SK-N-SH treated with all-trans-retinoic acid at 6 μM for 48 hours (cell line): Measurements from ENCODE around the gene GREB1L.

Source experiments
- ATAC-seq: fragments of 200-7000 bp; cut with Tn5 transposase; 3 replicates; pipeline ENCODE4 v1.9.1; 2020; ENCODE audit warnings: mild to moderate bottlenecking, moderate library complexity
- ARNTL ChIP-seq: fragments of 450-650 bp; formaldehyde crosslinking; IDR thresholded peaks from 2 replicates; pipeline ENCODE4 v1.5.0; 2020; ENCODE audit warnings: low read depth, mild to moderate bottlenecking, moderate library complexity, borderline replicate concordance
- BACH2 ChIP-seq: fragments of 250-450 bp; sonication (Bioruptor Pico); IDR thresholded peaks from 2 replicates; pipeline ENCODE4 v1.9.0; 2021; ENCODE audit warnings: mild to moderate bottlenecking, borderline replicate concordance
- CSDC2 ChIP-seq: fragments of 250-450 bp; sonication (Bioruptor Pico); IDR thresholded peaks from 2 replicates; pipeline ENCODE4 v1.5.0; 2020; ENCODE audit warnings: mild to moderate bottlenecking, moderate library complexity
- ESRRG ChIP-seq: fragments of 250-450 bp; sonication (Bioruptor Pico); IDR thresholded peaks from 2 replicates; pipeline ENCODE4 v1.6.1; 2021; ENCODE audit warnings: mild to moderate bottlenecking
- GLIS3 ChIP-seq: fragments of 250-450 bp; sonication (Bioruptor Pico); IDR thresholded peaks from 2 replicates; pipeline ENCODE4 v1.5.0; 2020; ENCODE audit warnings: mild to moderate bottlenecking, moderate library complexity
- ISL1 ChIP-seq: fragments of 250-450 bp; sonication (Bioruptor Pico); IDR thresholded peaks from 2 replicates; pipeline ENCODE4 v2.1.2; 2022; ENCODE audit warnings: mild to moderate bottlenecking, moderate library complexity
- OSR1 ChIP-seq: fragments of 250-450 bp; sonication (Bioruptor Pico); IDR thresholded peaks from 2 replicates; pipeline ENCODE4 v1.8.0; 2022; ENCODE audit warnings: moderate library complexity, mild to moderate bottlenecking, inconsistent platforms
- PPARA ChIP-seq: fragments of 250-450 bp; sonication (Bioruptor Pico); IDR thresholded peaks from 2 replicates; pipeline ENCODE4 v1.5.0; 2020; ENCODE audit warnings: mild to moderate bottlenecking, borderline replicate concordance
- RARB ChIP-seq: fragments of 250-450 bp; sonication (Bioruptor Pico); IDR thresholded peaks from 2 replicates; pipeline ENCODE4 v1.8.0; 2021; ENCODE audit warnings: mild to moderate bottlenecking, moderate library complexity
- SNAI2 ChIP-seq: fragments of 250-450 bp; sonication (Bioruptor Pico); IDR thresholded peaks from 2 replicates; pipeline ENCODE4 v1.5.0; 2020; ENCODE audit warnings: mild to moderate bottlenecking, moderate library complexity
- TCF4 ChIP-seq: fragments of 250-450 bp; sonication (Bioruptor Pico); IDR thresholded peaks from 2 replicates; pipeline ENCODE4 v1.8.0; 2021; ENCODE audit warnings: mild to moderate bottlenecking, moderate library complexity, borderline replicate concordance
- TOX ChIP-seq: fragments of 250-450 bp; sonication (Bioruptor Pico); IDR thresholded peaks from 2 replicates; pipeline ENCODE4 v1.8.0; 2021; ENCODE audit warnings: mild to moderate bottlenecking, moderate library complexity, borderline replicate concordance
- ZC3H10 ChIP-seq: fragments of 250-450 bp; sonication (Bioruptor Pico); IDR thresholded peaks from 2 replicates; pipeline ENCODE4 v1.5.1; 2021; ENCODE audit warnings: mild to moderate bottlenecking, moderate library complexity
- ZFP3 ChIP-seq: fragments of 250-450 bp; sonication (Bioruptor Pico); IDR thresholded peaks from 2 replicates; pipeline ENCODE4 v1.5.0; 2020; ENCODE audit warnings: mild to moderate bottlenecking, moderate library complexity
- ZFP30 ChIP-seq: fragments of 450-650 bp; formaldehyde crosslinking; IDR thresholded peaks from 2 replicates; pipeline ENCODE4 v1.5.0; 2022; ENCODE audit warnings: mild to moderate bottlenecking, moderate library complexity
- ZNF565 ChIP-seq: fragments of 450-650 bp; formaldehyde crosslinking; conservative IDR thresholded peaks from 2 replicates; pipeline ENCODE4 v1.5.0; 2020; ENCODE audit warnings: low read depth, mild to moderate bottlenecking, moderate library complexity
- ZNF70 ChIP-seq: fragments of 450-650 bp; formaldehyde crosslinking; IDR thresholded peaks from 2 replicates; pipeline ENCODE4 v1.5.0; 2020; ENCODE audit warnings: mild to moderate bottlenecking, moderate library complexity
- TF ChIP-seq, protein P1 (sequence below): fragments of 250-450 bp; sonication (Bioruptor Pico); IDR thresholded peaks from 2 replicates; pipeline ENCODE4 v1.8.0; 2020; ENCODE audit warnings: mild to moderate bottlenecking, moderate library complexity, borderline replicate concordance
- TF ChIP-seq, protein P2 (sequence below): fragments of 250-450 bp; sonication (Bioruptor Pico); IDR thresholded peaks from 2 replicates; pipeline ENCODE4 v1.5.1; 2021; ENCODE audit warnings: mild to moderate bottlenecking, moderate library complexity
- TF ChIP-seq, protein P3 (sequence below): fragments of 250-450 bp; sonication (Bioruptor Pico); IDR thresholded peaks from 2 replicates; pipeline ENCODE4 v1.5.0; 2020; ENCODE audit warnings: mild to moderate bottlenecking, moderate library complexity
- TF ChIP-seq, protein P4 (sequence below): fragments of 250-450 bp; sonication (Bioruptor Pico); IDR thresholded peaks from 2 replicates; pipeline ENCODE4 v1.8.0; 2021; ENCODE audit warnings: low read depth, mild to moderate bottlenecking, moderate library complexity, borderline replicate concordance
- TF ChIP-seq, protein P5 (sequence below): fragments of 250-450 bp; sonication (Bioruptor Pico); IDR thresholded peaks from 2 replicates; pipeline ENCODE4 v1.5.1; 2020; ENCODE audit warnings: low read depth, mild to moderate bottlenecking, moderate library complexity

GREB1L gene

DNA sequence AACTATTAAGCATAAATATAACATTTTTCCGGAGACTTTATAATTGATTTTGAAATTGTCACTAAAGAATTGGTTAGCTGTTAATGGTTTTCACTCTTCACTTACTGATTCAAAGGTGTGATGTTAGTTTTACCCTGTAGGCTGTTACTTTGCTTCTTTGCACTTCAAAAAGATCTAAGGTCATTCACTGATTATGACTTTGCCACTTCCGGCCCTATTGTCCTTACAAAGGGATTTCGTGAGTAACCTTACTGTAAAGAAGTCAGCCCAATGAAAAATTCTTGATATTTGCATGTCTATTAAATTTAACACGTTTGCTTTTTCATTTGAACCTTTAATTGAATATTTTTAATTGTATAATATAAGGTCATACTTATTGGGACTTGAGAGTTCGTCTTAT is 61.4 kb downstream of the GREB1L start:
- no peak for ATAC-seq
- TF ChIP-seq SNAI2 (CRISPR knock-in tag) (no peak), ZFP30 (CRISPR knock-in tag) (no peak), ZNF70 (no peak), ZC3H10 (CRISPR knock-in tag) (no peak), BACH2 (CRISPR knock-in tag) (no peak), ZFP3 (CRISPR knock-in tag) (no peak), OSR1 (CRISPR knock-in tag) (no peak), TCF4 (no peak), PPARA (no peak), GLIS3 (CRISPR knock-in tag) (no peak), ESRRG (CRISPR knock-in tag) (no peak), ARNTL (CRISPR knock-in tag) (no peak), ISL1 (no peak), TOX (CRISPR knock-in tag) (no peak)
- TF ChIP-seq, protein P1, sequence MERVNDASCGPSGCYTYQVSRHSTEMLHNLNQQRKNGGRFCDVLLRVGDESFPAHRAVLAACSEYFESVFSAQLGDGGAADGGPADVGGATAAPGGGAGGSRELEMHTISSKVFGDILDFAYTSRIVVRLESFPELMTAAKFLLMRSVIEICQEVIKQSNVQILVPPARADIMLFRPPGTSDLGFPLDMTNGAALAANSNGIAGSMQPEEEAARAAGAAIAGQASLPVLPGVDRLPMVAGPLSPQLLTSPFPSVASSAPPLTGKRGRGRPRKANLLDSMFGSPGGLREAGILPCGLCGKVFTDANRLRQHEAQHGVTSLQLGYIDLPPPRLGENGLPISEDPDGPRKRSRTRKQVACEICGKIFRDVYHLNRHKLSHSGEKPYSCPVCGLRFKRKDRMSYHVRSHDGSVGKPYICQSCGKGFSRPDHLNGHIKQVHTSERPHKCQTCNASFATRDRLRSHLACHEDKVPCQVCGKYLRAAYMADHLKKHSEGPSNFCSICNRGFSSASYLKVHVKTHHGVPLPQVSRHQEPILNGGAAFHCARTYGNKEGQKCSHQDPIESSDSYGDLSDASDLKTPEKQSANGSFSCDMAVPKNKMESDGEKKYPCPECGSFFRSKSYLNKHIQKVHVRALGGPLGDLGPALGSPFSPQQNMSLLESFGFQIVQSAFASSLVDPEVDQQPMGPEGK (CRISPR knock-in tag), result no peak
- TF ChIP-seq, protein P2, sequence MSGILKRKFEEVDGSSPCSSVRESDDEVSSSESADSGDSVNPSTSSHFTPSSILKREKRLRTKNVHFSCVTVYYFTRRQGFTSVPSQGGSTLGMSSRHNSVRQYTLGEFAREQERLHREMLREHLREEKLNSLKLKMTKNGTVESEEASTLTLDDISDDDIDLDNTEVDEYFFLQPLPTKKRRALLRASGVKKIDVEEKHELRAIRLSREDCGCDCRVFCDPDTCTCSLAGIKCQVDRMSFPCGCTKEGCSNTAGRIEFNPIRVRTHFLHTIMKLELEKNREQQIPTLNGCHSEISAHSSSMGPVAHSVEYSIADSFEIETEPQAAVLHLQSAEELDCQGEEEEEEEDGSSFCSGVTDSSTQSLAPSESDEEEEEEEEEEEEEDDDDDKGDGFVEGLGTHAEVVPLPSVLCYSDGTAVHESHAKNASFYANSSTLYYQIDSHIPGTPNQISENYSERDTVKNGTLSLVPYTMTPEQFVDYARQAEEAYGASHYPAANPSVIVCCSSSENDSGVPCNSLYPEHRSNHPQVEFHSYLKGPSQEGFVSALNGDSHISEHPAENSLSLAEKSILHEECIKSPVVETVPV (CRISPR knock-in tag), result no peak

DNA sequence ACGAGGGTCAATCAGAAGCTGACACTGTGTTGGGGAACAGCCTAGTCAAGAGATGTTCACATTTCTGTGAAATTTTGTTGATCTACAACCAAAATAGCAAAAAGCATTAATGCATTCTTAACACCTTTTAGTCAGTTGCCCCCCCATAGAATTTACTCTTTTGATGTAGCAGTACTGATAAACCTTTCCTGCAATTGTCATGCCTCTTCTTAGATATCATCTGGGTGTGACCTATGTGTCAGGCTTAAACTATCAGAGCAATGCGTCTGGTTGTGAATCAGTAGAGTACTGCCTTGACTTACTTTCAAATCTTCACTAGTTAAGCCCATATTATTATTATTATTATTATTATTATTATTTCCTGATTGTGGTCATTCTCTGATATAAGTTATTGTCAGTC is 61.9 kb downstream of the GREB1L start:
- ATAC-seq, result no peak
- TF ChIP-seq ZFP30 (CRISPR knock-in tag), result no peak
- TF ChIP-seq, protein P3, sequence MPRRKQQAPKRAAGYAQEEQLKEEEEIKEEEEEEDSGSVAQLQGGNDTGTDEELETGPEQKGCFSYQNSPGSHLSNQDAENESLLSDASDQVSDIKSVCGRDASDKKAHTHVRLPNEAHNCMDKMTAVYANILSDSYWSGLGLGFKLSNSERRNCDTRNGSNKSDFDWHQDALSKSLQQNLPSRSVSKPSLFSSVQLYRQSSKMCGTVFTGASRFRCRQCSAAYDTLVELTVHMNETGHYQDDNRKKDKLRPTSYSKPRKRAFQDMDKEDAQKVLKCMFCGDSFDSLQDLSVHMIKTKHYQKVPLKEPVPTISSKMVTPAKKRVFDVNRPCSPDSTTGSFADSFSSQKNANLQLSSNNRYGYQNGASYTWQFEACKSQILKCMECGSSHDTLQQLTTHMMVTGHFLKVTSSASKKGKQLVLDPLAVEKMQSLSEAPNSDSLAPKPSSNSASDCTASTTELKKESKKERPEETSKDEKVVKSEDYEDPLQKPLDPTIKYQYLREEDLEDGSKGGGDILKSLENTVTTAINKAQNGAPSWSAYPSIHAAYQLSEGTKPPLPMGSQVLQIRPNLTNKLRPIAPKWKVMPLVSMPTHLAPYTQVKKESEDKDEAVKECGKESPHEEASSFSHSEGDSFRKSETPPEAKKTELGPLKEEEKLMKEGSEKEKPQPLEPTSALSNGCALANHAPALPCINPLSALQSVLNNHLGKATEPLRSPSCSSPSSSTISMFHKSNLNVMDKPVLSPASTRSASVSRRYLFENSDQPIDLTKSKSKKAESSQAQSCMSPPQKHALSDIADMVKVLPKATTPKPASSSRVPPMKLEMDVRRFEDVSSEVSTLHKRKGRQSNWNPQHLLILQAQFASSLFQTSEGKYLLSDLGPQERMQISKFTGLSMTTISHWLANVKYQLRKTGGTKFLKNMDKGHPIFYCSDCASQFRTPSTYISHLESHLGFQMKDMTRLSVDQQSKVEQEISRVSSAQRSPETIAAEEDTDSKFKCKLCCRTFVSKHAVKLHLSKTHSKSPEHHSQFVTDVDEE, result no peak

DNA sequence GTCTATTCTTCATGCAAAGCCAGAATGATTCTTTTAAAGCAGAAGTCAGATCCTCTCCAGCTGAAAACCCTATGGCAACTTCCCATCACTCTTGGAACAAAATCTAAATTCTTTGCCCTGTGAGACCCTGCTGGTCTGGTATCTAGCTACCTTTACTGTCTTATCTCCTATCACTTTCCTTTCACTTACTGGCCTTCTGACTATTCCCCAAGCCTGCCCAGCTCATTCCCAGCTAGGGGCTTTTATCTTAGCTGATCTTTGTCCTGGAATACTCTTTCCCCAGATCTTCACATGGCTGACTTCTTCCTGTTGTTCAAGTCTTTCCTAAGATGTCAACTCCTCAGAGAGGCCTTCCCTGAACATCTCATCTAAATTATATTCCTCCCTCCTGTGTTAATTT is 63.6 kb downstream of the GREB1L start:
- no peak for ATAC-seq
- TF ChIP-seq, protein P2 (CRISPR knock-in tag), result no peak
- TF ChIP-seq ZNF70, result no peak
- TF ChIP-seq CSDC2 (CRISPR knock-in tag), result no peak
- TF ChIP-seq ARNTL (CRISPR knock-in tag), result no peak
- TF ChIP-seq, protein P4, sequence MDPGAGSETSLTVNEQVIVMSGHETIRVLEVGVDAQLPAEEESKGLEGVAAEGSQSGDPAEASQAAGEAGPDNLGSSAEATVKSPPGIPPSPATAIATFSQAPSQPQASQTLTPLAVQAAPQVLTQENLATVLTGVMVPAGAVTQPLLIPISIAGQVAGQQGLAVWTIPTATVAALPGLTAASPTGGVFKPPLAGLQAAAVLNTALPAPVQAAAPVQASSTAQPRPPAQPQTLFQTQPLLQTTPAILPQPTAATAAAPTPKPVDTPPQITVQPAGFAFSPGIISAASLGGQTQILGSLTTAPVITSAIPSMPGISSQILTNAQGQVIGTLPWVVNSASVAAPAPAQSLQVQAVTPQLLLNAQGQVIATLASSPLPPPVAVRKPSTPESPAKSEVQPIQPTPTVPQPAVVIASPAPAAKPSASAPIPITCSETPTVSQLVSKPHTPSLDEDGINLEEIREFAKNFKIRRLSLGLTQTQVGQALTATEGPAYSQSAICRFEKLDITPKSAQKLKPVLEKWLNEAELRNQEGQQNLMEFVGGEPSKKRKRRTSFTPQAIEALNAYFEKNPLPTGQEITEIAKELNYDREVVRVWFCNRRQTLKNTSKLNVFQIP (CRISPR knock-in tag), result no peak
- TF ChIP-seq PPARA, result no peak
- TF ChIP-seq ZNF565 (CRISPR knock-in tag), result no peak
- no peak for TF ChIP-seq ZC3H10 (CRISPR knock-in tag)
- no peak for TF ChIP-seq ISL1
- TF ChIP-seq ZFP30 (CRISPR knock-in tag), result no peak
- TF ChIP-seq, protein P5, sequence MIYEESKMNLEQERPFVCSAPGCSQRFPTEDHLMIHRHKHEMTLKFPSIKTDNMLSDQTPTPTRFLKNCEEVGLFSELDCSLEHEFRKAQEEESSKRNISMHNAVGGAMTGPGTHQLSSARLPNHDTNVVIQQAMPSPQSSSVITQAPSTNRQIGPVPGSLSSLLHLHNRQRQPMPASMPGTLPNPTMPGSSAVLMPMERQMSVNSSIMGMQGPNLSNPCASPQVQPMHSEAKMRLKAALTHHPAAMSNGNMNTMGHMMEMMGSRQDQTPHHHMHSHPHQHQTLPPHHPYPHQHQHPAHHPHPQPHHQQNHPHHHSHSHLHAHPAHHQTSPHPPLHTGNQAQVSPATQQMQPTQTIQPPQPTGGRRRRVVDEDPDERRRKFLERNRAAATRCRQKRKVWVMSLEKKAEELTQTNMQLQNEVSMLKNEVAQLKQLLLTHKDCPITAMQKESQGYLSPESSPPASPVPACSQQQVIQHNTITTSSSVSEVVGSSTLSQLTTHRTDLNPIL (CRISPR knock-in tag), result no peak
- TF ChIP-seq, protein P1 (CRISPR knock-in tag), result no peak
- no peak for TF ChIP-seq ZFP3 (CRISPR knock-in tag)
- no peak for TF ChIP-seq ESRRG (CRISPR knock-in tag)
- no peak for TF ChIP-seq RARB (CRISPR knock-in tag)
- TF ChIP-seq, protein P3, result no peak
- TF ChIP-seq, all 23 proteins: peak for 0
